Mammary epithelial cell (primary cell): ENCODE measurements around the gene TNNC1.

Experiments used
- EZH2 ChIP-seq: IDR thresholded peaks from 2 replicates; pipeline ENCODE4 v1.6.1; 2012; ENCODE audit warnings: low read length, inconsistent platforms, borderline replicate concordance
- TF ChIP-seq, protein P1 (sequence below), 2 donors: IDR thresholded peaks in 1 of 2; conservative IDR thresholded peaks in 1 of 2; 2 replicates each; pipeline ENCODE4 v1.5.1; 2011 to 2012; ENCODE audit warnings: inconsistent platforms in 2 of 2, low read length in 2 of 2, mild to moderate bottlenecking in 2 of 2, control low read depth in 1 of 2, low read depth in 1 of 2; ENCODE audit not compliant: insufficient read depth in 1 of 2; ENCODE audit errors: extremely low read depth in 1 of 2

DNA sequence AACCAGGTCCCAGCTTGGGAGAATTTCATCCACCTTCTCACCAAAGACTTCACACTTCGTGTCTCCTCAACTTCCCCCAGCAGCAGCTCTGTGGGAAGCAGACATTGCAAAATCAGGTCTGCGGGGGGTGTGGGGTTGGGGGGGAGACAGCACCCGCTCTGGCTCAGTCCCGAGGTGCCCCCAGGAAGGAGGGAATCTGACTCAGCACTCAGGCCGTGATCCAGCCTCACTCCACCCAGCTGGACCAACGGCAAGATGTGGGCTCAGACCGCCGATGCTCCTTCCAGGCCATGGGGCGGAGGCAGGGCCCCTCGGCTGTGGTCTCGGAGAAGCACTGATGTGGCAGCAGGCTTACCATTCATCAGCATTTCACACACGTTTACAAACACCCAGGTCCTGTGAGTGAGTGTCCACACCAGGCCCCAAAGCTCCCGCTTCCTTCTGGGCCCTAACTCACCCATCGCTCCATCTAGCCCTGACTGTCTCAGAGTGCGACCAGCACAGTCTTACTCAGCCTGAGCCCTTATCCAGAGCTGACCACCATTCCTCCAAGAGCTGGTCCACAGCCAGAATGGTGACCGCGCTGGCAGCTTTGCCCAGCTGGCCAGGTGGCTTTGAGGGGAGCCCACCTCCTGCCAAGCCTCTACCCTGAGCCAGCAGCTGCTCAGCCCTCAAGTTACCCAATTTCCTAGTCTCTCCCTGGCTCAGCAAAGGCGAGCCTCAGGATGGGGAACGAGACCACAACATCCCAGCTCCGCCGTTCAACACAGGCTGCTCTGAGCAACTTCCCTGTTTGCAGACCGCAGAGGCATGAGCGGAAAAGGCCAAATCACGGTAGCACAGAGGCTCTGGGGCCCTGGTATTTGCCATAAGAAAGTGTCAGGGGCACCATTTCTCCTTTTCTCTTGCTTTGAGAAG lies 44.6 kb upstream of the TNNC1 start:
- TF ChIP-seq, protein P1, sequence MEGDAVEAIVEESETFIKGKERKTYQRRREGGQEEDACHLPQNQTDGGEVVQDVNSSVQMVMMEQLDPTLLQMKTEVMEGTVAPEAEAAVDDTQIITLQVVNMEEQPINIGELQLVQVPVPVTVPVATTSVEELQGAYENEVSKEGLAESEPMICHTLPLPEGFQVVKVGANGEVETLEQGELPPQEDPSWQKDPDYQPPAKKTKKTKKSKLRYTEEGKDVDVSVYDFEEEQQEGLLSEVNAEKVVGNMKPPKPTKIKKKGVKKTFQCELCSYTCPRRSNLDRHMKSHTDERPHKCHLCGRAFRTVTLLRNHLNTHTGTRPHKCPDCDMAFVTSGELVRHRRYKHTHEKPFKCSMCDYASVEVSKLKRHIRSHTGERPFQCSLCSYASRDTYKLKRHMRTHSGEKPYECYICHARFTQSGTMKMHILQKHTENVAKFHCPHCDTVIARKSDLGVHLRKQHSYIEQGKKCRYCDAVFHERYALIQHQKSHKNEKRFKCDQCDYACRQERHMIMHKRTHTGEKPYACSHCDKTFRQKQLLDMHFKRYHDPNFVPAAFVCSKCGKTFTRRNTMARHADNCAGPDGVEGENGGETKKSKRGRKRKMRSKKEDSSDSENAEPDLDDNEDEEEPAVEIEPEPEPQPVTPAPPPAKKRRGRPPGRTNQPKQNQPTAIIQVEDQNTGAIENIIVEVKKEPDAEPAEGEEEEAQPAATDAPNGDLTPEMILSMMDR (conservative IDR thresholded peaks at IDR 0.05 in 1 of 2, IDR thresholded peaks at IDR 0.05 in 1 of 2; ENCODE audit: extremely low read depth in 1 of 2, insufficient read depth in 1 of 2, low read depth in 1 of 2, low read length in 2 of 2): no peak
- TF ChIP-seq EZH2: no peak
